Left cardiac atrium (tissue), 4 donors: ENCODE results near the gene NHLH1. TPM values are rescaled to one million over a fixed set of nuclear protein-coding genes. Genes with fewer than 3 reads are reported as not detected.

Experiments
- ATAC-seq, 2 donors: fragments of 200-7000 bp; cut with Tn5 transposase; one replicate each; pipeline ENCODE4 v1.9.1; 2020; ENCODE audit warnings: mild to moderate bottlenecking in 2 of 2, moderate library complexity in 2 of 2
- DNase-seq: peaks from one replicate; pipeline ENCODE4 v3.0.0-alpha.2; 2020
- intact Hi-C, 2 donors: fragments of 100-400 bp; cut with DNase I; formaldehyde crosslinking; loops; one replicate each; pipeline versions ENCODE4 v1.14.1 to v1.15.1; 2022 to 2023
- total RNA-seq, 2 donors: library from RNA; stranded (reverse); fragmentation: NEBNext Ultra II Directional; extraction: Animal tissue kit (Norgen Biotek cat#: 25700); gene quantifications; one replicate each; pipeline ENCODE4 v1.2.1, GENCODE V29; 2021
- donor health status: DM: no; HTN: yes; CAD: no.
- donor health status: DM: no; HTN: yes; CAD: no; lungs with severe emphysema.
- donor health status: DM: yes; HTN: yes; CAD: no.
- donor health status: Dilated cardiomyopathy.

NHLH1 gene
- total RNA-seq, 2 donors from 2014 or later = 0.10 TPM; not detected in 1

DNA sequence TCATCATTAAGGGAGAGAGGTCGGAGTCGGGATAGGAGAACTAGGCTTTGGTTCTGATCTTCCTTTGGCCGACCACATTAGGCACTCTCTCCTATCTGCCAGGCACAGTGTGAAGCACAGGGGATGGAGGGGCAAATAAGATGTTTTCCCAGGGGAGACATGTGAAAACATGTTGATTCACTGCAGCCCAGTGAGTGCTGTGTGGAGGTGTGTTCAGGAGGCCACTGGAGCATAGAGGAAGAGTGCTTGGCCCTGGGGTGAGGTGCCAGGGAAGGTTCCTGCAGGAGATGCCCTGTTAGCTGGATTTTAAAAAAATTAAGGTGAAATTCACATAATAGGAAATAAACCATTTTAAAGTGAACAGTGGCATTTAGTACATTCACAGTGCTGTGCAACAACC is 37.2 kb downstream of the NHLH1 start:
- ATAC-seq (no peak), DNase-seq (no peak)
- intact Hi-C loops = loop anchor here in 1 of 2 donors (10.0 kb wide), 1 partner anchor 59 kb away; the partner anchor contains the start of genes COPA and NCSTN

DNA sequence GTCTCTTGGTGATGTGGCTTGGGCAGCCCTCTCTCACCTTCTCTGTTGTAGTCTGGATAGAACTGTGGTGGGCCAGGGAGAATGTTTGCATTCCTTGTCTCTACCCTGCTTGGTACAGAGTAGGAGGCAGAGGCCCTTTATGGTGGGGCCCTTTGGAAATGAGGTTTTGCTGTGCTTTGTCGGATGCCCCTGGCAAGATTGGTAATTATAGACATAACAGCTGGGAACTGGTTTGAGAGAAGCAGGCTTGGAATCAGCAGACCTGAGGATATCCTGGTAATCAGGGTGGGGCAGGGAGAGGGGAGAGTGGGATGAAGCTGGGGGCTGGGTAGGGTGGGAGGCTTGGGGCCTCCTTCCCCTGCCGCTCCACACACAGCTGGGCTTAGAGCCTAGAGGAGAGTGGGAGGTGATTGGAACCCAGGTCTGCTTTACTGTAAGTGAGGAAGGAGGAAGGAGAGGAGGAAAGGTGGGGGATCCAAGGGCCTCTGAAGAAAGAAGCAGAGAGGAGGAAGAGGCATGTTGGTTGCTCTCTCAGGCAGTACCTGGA is 38.5 kb downstream of the NHLH1 start:
- DNase-seq = no peak
- intact Hi-C loops = loop anchor here in 1 of 2 donors (10.0 kb wide), 1 partner anchor 61 kb away; the partner anchor contains the start of genes COPA and NCSTN

DNA sequence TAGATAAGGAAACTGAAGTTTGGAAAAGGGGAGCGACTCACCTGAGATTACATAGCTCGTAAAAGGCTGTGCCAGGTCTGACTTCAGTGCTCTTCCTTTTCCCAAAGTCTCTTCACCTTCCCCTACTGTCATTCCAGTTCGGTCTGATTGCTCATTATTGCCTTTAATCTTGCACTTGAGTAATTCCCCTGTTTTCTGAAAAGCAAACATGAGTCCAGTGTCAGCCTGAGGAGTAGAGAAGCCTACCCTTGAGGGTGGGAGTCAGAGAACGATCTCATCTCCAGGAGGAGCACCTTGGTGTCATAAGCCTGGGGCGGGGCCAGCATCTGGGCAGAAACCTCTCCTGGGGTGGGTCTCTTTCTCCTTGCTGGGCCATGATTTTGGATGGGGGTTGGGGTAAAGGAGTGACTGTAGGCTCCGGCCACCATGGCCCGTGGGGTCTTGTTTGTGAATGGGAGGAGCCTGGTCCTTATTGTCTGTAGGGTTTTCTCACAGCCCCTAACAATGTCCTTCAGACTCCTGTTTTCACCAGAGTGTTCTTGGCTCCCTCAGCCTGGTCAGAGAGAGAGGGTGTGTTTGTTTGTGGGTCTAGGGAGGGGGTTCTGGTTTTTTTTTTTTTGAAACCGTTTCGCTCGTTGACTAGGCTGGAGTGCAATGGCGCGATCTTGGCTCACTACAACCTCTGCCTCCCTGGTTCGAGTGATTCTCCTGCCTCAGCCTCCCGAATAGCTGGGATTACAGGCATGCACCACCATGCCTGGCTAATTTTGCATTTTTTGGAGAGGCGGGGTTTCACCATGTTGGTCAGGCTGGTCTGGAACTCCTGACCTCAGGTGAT is 39.5 kb downstream of the NHLH1 start:
- ATAC-seq (no peak), DNase-seq (no peak)
- intact Hi-C loops = loop anchor here in 1 of 2 donors (10.0 kb wide), 1 partner anchor 62 kb away; the partner anchor contains the start of genes COPA and NCSTN

More for the DNA sequence above, 38.5 kb downstream of the NHLH1 start:
- no peak for ATAC-seq

DNA sequence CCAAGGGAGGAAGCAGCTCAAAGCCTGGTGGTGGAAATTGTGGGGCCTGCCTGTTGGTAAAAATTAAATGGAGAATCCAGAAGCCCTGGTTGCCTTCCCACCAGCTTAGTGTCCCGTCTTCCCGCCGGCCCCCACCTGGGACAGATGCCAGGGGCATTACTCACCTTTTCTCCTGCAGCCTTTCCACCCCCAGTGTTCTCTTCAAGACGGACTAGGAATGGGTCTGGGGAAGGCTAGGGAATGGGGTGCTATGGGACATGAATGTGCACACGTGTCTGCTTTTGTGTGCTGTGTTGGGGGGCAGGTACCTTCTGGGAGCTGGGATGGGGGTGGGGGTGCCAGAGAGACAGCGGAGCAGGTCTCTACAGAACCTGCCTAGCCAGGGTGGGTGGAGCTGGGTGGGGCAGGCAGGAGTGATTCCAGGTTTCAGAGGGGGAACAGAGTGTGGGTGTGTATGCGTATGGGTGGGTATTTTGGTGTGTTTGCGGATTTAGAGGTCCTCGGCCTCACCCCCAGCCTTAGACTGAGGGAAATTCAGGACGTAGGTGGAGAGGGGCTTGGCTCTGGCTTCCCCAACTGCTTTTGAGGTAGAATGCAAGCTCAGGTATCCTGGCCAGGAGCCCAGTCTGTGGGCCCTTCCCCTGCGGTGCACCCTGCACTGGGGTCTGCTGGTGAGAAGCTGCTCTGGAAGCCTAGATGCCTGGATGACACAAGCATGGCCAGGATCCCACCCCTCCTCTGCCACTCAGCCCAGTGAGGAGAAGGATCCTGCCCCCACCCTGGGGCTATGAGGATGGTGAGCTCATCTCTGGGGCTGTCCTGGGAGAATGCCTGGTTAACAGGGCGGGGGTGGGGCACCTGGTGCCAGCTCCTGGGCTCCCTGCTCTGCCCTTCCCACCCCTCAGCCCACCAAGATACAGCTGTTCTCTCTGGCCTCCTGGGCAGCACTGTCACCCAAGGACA is 41.2 kb downstream of the NHLH1 start:
- intact Hi-C loops = loop anchor here in 1 of 2 donors (10.0 kb wide), 1 partner anchor 63 kb away; the partner anchor contains the start of genes COPA and NCSTN
- DNase-seq (no peak), ATAC-seq (peak in 1 of 2 donors; percentile 40)

DNA sequence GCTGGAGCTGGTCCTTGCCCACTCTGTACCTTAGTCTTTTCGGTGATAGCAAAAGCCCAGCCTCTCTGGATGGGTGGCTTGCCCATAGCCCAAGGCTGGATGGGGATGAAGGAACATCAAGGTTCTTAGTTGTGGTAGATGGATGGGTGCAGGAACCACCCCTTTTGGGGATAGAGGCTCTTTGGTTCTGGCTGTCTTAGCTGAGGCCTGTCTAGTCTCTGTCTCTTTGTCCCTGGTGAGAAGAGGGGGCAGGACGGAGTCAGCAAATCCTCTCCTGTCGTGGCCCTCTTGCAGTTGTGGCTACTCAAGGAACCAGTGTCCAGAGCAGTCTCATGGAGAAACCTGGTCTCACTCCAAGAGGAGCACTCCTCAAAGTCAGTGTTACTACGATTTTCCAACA is 42.0 kb downstream of the NHLH1 start:
- intact Hi-C loops = loop anchor here in 1 of 2 donors (10.0 kb wide), 1 partner anchor 64 kb away; the partner anchor contains the start of genes COPA and NCSTN
- no peak for DNase-seq
- no peak for ATAC-seq

DNA sequence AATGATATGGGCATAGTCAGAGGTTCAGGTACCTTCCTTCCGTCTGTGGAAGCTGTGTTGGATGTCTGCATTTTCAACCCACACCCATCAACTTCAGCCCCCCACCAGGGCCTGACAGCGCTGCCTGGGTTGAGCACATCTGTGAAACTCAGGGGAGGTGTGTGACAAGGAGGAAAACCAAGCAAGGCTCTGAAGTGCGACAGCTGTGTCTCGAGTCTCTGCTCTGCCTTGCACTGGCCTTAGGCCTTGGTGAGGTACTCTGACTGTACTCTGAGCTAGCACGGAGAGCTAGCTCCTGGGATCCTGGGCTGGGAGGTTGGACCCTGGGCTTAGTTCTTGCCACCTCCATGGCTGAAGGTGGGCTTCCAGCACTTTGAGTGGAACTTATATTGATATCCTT is 42.6 kb downstream of the NHLH1 start:
- DNase-seq (no peak), ATAC-seq (no peak)
- intact Hi-C loops = loop anchor here in 1 of 2 donors (10.0 kb wide), 1 partner anchor 65 kb away; the partner anchor contains the start of genes COPA and NCSTN

DNA sequence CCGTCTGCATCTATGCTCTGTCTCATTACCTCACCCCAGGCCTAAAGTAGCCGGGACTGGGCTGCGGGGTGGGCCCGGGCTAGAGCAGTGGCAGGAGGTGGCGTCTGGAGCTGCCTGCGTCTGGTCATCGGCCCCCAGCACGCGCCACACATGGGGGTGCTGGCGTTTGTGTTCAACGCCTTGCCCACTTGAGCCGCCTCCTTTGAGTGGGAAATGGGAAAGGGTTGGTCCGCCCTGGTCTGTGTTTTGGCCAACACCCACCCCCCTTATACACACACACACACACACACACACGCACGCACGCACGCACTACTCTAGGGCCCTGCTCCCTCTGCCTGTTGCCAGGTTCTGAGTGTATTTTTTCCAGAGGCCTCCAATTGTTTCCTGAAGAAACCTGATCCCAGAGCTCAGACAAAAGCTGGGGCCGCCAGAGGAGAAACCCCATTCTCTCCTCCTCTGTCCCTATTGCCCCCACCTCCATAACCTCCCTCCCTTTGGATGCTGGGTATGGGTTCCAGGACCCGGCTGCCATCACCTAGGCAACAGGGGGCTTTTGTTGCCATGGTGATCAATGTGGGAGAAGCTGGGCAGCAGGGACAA is 43.6 kb downstream of the NHLH1 start:
- intact Hi-C loops = no loop called here
- DNase-seq = peak; percentile 48
- ATAC-seq = peak; percentile 39

DNA sequence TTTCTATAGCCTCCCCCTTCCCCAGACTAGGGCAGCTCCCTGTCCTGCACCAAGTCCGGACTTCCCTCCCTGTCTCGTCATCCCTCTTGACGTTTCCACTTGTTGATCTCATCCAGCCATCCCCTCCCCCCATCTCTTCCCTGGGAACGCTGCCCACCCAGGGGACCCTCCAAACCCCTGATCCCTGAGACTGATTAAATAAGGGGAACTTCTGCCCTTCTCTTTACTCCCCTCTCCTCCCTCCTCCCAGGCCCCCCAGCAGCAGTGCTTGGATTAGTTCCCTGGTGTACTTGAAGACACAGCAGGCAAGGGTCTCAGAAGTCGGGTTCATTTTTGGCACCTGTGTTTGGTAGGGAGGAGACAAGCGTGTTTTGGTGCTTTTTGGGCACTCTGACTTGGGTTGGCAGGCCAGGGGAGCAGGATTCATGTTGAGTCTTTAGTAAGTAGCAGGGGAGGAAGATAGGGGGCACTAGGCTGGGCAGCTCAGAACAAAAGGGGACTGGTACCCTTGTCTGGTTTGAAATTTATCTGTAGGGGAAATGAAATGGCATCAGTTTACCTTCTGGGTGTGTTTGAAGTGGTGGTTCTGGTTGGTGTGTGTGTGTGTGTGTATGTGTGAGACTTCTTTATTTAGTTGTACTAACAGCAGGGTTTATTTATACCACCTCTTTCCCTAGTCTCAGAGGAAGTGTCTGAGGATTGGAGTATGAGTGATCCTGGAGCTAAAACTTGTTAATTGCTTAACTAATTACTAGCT is 44.6 kb downstream of the NHLH1 start:
- peak; percentile 18 to 32 for ATAC-seq
- intact Hi-C loops = no loop called here

DNA sequence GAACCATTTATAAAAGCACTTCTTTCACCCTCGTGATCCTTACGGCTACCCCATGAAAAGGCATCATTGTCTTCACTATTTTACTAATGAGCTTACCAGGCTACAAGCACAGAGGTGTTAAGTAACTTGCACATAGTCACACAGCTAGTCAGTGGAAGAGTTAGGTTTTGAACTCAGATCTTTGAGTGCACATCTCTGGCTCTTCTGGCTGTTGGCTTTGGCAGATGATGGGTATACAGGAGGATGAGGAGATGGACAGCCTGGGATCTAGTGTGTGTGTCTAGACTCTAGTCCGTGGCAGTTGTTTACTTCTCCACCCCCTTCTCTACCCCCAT is 45.1 kb downstream of the NHLH1 start:
- ATAC-seq = no peak
- no peak for DNase-seq
- intact Hi-C loops = no loop called here

More for the DNA sequence above, 44.6 kb downstream of the NHLH1 start:
- no peak for DNase-seq

DNA sequence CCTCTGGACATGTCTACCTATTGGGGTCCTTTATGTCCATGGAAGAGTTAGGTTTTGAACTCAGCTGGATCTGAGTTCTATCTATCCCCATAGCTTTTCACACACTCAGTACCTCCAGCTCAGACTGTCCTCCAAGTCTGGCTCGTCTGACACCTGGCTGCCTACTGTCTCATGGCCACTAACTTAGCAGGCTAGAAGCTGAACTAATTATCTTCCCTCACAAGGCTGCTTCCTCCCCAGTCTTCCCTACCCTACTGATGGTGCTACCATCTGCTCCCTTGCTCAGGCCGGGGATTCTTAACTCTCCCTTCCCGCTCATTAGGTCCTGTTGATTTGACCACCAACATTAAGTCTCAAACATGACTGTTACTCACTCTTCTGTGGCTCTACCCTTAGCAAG is 46.8 kb downstream of the NHLH1 start:
- ATAC-seq (no peak), DNase-seq (no peak)
- intact Hi-C loops = no loop called here

DNA sequence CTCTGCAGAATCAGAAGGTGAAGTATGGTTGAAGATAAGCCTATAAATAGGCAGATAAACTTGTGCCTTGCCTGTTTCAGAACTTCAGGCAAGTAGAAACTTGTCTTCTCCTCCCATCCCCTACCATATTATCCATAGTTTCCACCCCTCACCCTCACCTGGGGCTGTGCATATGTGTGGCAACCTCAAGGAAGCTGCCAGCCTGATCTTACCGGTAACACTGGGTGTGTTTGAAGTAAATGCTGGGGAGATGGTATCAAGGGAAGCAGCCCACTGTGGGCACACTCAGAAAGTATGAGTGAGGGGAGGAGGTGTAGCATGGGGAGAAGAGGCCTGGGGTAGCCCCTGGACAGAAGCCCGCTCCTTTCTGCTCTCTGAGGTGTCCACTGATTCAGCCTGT is 48.0 kb downstream of the NHLH1 start:
- DNase-seq (no peak), ATAC-seq (no peak)
- intact Hi-C loops = no loop called here

DNA sequence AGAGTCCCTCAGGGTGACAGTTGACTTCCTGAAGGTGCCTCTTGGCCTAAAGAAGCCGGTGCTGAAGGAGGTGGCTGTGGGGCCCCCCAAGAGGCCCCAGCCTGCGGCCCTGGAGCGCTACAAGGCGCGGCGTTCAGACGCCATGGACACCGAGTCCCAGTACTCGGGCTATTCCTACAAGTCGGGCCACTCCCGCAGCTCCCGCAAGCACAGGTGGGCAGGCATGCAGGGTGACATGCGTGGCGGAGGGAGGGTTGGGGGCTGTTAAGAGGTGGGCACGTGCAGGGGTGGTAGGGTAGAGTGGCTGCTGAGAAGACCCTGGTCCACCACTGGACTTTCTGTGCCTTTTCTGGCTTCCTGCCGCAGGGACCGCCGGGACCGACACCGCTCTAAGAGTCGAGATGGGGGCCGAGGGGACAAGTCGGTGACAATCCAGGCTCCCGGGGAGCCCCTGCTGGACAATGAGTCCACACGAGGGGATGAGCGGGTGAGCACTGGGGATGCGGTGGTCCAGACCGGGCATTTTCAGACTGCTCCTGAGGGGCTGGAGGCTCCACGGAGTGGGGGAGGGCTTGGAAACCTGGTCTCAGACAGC is 48.9 kb downstream of the NHLH1 start:
- ATAC-seq = no peak
- no peak for DNase-seq
- intact Hi-C loops = no loop called here

DNA sequence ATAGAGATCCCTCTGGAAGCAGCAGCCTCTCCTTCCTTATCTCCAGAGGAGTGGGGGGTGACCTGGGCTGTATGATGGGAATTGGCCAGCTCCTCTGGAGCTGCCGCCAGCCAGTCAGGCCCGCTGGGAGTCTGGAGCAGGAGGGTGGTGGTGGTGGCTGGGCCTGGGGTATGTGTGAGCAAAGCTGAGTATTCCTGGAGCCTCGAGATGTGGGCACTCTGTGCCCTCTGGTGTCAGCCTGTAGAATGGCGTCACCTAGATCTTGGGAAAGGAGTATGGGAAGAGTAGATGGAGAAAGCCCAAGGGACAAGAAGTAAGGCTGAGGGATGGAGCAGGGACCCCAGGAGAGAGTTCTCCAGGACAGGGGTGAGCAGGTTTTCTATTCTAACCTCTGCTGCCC is 49.5 kb downstream of the NHLH1 start:
- intact Hi-C loops = no loop called here
- ATAC-seq = peak; percentile 35 to 48
- DNase-seq = no peak

DNA sequence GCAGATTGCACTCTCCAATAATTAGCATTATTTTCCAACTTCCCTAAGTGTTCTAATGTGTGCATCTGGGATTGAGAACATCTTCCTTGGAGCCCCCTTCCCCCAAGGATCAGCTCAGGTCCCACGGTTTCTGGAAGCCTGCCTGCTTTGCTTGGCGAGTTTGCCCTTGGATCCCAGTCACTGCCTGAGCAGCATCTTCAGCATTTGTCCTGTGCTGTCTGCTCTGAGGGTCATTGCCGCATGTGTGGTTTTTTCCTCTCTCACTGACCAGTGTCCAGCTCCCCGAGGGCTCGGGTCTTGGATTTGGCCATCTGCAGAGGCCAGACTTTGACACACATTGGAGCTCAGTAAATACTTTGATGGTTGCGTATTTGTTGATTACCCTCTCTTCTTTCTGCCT is 51.6 kb downstream of the NHLH1 start:
- ATAC-seq = no peak
- no peak for DNase-seq
- intact Hi-C loops = no loop called here

DNA sequence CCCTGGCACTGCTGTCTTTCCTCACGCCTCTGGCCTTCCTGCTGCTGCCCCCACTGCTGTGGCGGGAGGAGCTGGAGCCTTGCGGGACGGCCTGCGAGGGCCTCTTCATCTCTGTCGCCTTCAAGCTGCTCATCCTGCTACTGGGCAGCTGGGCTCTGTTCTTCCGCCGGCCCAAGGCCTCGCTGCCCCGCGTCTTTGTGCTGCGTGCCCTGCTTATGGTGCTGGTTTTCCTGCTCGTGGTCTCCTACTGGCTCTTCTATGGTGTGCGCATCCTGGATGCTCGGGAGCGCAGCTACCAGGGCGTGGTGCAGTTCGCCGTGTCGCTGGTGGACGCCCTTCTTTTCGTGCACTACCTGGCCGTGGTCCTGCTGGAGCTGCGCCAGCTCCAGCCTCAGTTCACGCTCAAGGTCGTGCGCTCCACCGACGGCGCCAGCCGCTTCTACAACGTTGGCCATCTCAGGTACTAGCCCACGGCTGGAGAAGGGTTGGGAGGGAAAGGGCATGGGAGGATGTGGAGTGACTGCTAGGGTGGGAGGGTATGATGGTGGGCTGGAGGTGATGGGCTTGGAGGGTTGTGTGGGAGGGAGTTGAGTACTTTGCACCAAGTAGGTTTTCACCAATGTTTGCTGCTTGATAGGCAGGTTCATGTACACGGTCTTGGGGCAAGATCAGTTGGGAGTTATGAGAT is 52.4 kb downstream of the NHLH1 start:
- intact Hi-C loops = no loop called here
- ATAC-seq (no peak), DNase-seq (no peak)

DNA sequence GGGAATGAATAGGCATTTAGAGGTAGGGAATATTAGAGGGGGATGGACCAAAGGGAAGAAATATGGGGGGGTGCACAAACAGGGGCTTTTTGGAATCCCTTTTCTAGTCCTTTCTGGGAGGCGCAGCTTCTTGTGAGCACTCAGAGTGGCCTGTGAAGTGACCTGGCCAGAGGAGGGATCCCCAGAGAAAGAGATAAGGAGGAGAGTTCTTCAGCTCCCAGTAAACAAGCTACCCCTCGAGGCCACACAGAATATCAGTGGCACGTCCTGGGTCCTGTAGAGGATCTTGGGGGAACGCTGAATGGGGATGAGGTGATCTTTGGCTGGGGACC is 52.9 kb downstream of the NHLH1 start:
- intact Hi-C loops = no loop called here

More for the DNA sequence above, 52.9 kb downstream of the NHLH1 start:
- DNase-seq (no peak), ATAC-seq (no peak)
